GM12874 (cell line): ENCODE data around the gene ECPAS.

ENCODE experiments used
- TF ChIP-seq, protein P1 (sequence below): IDR thresholded peaks from 2 replicates; pipeline ENCODE4 v1.5.1; 2011; ENCODE audit warnings: low read depth, mild to moderate bottlenecking, control low read depth, low read length, moderate library complexity; ENCODE audit not compliant: insufficient read depth

The ECPAS gene

DNA sequence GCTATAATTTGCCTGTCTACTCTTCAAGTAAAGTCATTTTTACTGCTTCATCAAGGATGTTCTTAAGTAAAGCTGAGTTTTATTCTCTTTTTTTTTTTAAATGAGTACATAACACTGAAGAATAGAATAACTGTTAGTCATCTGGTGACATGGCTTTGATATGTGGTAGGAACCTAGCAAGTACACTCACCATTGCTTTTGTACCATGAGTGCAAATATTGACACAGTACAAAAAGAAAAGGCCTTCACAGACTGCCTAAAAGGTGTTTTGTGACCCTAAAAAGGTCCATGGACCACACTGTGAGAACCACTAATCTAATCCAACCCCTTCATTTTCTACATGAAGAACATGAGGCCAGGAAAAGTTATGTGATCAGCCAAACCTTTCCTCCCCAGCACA is 55.0 kb downstream of the ECPAS start:
- TF ChIP-seq, protein P1, sequence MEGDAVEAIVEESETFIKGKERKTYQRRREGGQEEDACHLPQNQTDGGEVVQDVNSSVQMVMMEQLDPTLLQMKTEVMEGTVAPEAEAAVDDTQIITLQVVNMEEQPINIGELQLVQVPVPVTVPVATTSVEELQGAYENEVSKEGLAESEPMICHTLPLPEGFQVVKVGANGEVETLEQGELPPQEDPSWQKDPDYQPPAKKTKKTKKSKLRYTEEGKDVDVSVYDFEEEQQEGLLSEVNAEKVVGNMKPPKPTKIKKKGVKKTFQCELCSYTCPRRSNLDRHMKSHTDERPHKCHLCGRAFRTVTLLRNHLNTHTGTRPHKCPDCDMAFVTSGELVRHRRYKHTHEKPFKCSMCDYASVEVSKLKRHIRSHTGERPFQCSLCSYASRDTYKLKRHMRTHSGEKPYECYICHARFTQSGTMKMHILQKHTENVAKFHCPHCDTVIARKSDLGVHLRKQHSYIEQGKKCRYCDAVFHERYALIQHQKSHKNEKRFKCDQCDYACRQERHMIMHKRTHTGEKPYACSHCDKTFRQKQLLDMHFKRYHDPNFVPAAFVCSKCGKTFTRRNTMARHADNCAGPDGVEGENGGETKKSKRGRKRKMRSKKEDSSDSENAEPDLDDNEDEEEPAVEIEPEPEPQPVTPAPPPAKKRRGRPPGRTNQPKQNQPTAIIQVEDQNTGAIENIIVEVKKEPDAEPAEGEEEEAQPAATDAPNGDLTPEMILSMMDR: no peak

DNA sequence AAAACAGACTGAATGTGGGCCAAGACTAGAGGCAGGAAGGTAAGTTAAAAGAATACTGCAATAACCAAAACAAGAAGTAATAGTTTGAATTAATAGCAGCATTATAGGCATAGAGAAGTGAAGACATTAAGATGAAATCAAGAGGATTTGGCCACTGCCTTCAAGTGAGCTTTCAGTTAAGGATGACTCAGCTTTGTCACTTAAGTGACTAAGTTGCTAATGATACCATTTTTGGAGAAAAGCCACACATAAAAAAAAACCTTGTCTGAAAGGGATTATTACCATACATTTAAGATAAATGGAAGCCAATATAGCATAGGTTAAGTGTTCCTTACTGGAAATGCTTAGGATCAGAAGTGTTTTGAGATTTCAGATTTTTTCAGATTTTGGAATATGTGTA is 57.0 kb downstream of the ECPAS start:
- TF ChIP-seq, protein P1: no peak

DNA sequence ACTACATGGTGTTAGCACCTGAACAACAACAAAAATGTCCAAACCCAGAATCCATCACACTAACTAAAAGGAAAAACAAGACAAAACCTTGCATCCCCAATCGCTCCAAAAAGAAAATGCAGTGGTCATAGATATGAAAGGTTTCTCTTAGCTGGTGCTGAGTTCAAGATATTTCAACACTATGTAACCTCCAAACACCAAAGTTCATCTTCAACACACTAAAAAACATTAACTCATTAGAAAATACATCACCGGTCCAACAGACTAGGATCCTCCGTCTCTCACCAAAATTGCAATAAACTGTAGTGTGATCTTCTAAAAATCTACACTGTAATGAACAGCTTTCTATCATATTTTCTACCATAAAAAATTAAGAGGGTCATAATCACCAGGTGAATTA is 60.8 kb downstream of the ECPAS start:
- TF ChIP-seq, protein P1: no peak

DNA sequence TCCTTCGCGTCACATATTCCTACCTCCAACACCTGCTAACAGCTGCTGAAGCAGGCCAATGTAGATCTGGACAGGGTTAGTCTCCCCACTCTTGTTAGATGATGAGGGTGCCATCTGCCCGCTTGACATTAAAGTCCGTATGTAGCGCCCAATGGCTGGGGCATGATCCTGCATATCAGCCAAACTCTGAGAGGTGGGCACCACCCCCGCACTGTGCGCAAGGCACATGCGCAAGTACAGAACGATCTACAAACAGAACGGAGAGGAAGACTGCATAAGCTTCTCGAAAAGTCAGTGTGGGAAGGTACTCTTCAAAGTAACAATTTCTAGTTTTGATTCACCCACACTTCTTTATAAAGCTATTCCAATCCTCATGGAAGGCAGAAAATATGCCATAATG is 69.8 kb downstream of the ECPAS start:
- TF ChIP-seq, protein P1: no peak

DNA sequence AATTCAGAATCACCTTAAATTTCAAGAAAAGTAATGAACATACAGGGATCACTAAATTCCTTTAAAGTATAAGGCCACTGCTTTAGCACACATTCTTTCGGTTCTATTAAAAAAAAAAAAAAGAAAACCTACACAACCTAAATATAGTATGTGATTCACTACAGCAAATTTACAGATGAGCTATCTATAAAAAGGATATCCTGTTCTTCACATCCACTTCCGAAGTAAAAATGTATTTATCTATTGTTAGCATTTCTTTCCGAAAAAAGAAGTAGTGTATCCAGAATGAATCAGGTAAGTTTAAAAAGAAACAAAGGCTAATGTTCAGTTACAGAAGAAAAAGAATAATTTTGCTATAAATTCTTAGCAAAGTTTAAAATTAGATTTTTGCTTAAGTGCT is 70.2 kb downstream of the ECPAS start:
- TF ChIP-seq, protein P1: no peak

DNA sequence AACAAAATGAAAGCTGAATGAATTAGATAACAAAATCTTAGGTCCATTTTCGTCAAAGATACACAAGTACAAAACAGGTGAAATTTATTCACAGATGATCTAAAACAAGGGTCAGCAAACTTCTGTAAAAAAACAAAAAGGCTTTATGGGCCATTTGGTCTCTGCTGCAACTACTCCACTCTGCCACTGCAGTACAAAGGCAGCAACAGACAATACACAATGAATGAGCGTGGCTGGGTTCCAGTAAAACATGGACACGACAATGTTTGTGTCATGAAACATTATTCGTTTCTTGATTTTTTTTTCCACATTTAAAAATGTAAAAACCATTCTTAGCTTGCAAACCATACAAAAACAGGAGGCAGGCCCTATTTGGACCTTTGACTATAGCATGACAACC is 71.9 kb downstream of the ECPAS start:
- TF ChIP-seq, protein P1: no peak

DNA sequence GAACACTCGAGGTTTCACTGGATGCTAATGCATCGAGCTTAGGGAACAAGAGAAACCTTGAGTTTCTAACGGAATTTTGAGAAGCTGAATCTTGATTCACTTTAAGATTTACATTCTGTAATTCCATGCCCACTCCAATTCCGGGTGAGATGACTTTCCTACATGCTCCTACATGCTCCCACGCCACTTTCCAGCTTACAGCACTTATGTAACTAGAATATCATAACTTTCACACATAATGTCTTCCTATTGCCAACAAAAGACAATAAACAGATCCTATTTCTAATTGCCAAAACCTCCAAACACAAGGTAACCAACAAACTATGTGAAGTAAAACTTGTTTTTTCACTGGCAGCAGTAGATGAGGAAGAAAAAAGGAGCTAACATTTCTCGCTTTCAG is 72.9 kb downstream of the ECPAS start:
- TF ChIP-seq, protein P1: no peak

DNA sequence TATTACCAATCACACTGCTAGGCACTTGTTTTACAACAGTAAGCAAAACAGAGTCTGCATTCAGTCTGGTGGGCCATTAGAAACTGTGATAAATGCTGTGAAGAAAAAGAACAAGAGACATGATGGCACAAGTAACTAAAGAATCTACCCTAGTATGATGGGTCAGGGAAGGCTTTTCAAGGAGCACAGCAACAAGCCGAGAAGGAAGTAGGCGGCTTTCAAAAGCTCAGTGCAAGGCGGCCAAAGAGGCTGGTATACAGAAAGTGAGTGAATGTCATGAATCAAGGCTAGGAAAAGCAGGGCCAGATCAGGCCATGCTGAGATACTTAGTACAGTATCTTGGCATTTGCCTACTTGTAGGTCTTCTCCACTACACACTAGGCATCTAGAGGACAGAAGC is 76.4 kb downstream of the ECPAS start:
- TF ChIP-seq, protein P1: no peak
